ENCODE data around the gene CHKA. TPM values are rescaled to one million over a fixed set of nuclear protein-coding genes. Genes with fewer than 3 reads are reported as not detected.

CHKA gene
- total and polyA plus RNA-seq, 2 experiments from 2014 or later: 3.6 to 4.2 TPM

GRCh38 chr11:68148071-68148805 is 27.1 kb upstream of the CHKA start:
- in situ Hi-C loops (cut with MboI): no loop called here

GRCh38 chr11:68146704-68147474 is 25.7 kb upstream of the CHKA start:
- no peak overlapping the region for H2AFZ ChIP-seq
- WGBS, 2 experiments (ENCODE audit: low coverage in 1 of 2, low lambda C conversion rate in 2 of 2, missing lambda C conversion rate in 2 of 2): 46 to 48% methylated on average over 13 of the region's 13 CpGs

More at GRCh38 chr11:68148071-68148805, 27.1 kb upstream of the CHKA start:
- no peak for TF ChIP-seq EZH2phosphoT487 (IDR thresholded peaks at IDR 0.05; ENCODE audit: insufficient read depth, low read depth)
- no peak for TF ChIP-seq EZH2 (IDR thresholded peaks at IDR 0.05; ENCODE audit: insufficient read depth, poor library complexity, severe bottlenecking)
- Histone ChIP-seq H2AFZ (no peak overlapping the region), H3K4me2 (ENCODE audit: unreplicated experiment) (no peak overlapping the region), H3K4me1 (ENCODE audit: insufficient read depth) (no peaks in the 10 kb centered on the region), H3F3A (ENCODE audit: insufficient read depth) (no peaks in the 10 kb centered on the region), H4K20me1 (ENCODE audit: insufficient read depth) (no peaks in the 10 kb centered on the region), H3K9me3 (ENCODE audit: low read depth) (no peaks in the 10 kb centered on the region), H3K27ac (no peak overlapping the region), H3K9ac (no peak overlapping the region), H3K79me2 (ENCODE audit: insufficient read depth) (no peaks in the 10 kb centered on the region), H3K36me3 (ENCODE audit: low read depth) (no peaks in the 10 kb centered on the region), H3K27me3 (replicated peaks; ENCODE audit: insufficient read depth) (no peaks in the 10 kb centered on the region), H3K4me3 (no peak overlapping the region), H3K9me2 (ENCODE audit: insufficient read depth) (no peaks in the 10 kb centered on the region)
- 85 to 89% methylated on average over 18 of the region's 18 CpGs for WGBS, 2 experiments (ENCODE audit: low coverage in 1 of 2, low lambda C conversion rate in 2 of 2, missing lambda C conversion rate in 2 of 2)
- no peak for DNase-seq

GRCh38 chr11:68146010-68146540 is 24.9 kb upstream of the CHKA start:
- Histone ChIP-seq H3K4me3 (no peak overlapping the region), H3K79me2 (ENCODE audit: insufficient read depth) (no peaks in the 10 kb centered on the region), H4K20me1 (ENCODE audit: insufficient read depth) (no peaks in the 10 kb centered on the region), H2AFZ (no peak overlapping the region), H3K9ac (no peak overlapping the region), H3K4me2 (ENCODE audit: unreplicated experiment) (no peak overlapping the region), H3K9me3 (ENCODE audit: low read depth) (no peaks in the 10 kb centered on the region), H3K4me1 (ENCODE audit: insufficient read depth) (no peaks in the 10 kb centered on the region), H3K27ac (no peak overlapping the region), H3K36me3 (ENCODE audit: low read depth) (no peaks in the 10 kb centered on the region), H3K9me2 (ENCODE audit: insufficient read depth) (no peaks in the 10 kb centered on the region), H3F3A (ENCODE audit: insufficient read depth) (no peaks in the 10 kb centered on the region), H3K27me3 (replicated peaks; ENCODE audit: insufficient read depth) (no peaks in the 10 kb centered on the region)
- no peak for DNase-seq
- in situ Hi-C loops (cut with MboI): no loop called here
- WGBS, 2 experiments (ENCODE audit: low coverage in 1 of 2, low lambda C conversion rate in 2 of 2, missing lambda C conversion rate in 2 of 2): 71 to 73% methylated on average over 15 of the region's 15 CpGs
- TF ChIP-seq EZH2 (IDR thresholded peaks at IDR 0.05; ENCODE audit: insufficient read depth, poor library complexity, severe bottlenecking) (no peak), EZH2phosphoT487 (IDR thresholded peaks at IDR 0.05; ENCODE audit: insufficient read depth, low read depth) (no peak)

More at GRCh38 chr11:68146704-68147474, 25.7 kb upstream of the CHKA start:
- H3K9me2 ChIP-seq (ENCODE audit: insufficient read depth): no peaks in the 10 kb centered on the region
- H3K79me2 ChIP-seq (ENCODE audit: insufficient read depth): no peaks in the 10 kb centered on the region
- no peaks in the 10 kb centered on the region for H3K9me3 ChIP-seq (ENCODE audit: low read depth)
- no peaks in the 10 kb centered on the region for H4K20me1 ChIP-seq (ENCODE audit: insufficient read depth)
- in situ Hi-C loops (cut with MboI): no loop called here
- H3K4me1 ChIP-seq (ENCODE audit: insufficient read depth): no peaks in the 10 kb centered on the region
- no peaks in the 10 kb centered on the region for H3K36me3 ChIP-seq (ENCODE audit: low read depth)
- peak; percentile 38 for DNase-seq
- H3F3A ChIP-seq (ENCODE audit: insufficient read depth): no peaks in the 10 kb centered on the region
- H3K9ac ChIP-seq: no peak overlapping the region
- TF ChIP-seq EZH2 (IDR thresholded peaks at IDR 0.05; ENCODE audit: insufficient read depth, poor library complexity, severe bottlenecking) (no peak), EZH2phosphoT487 (IDR thresholded peaks at IDR 0.05; ENCODE audit: insufficient read depth, low read depth) (no peak)
- no peaks in the 10 kb centered on the region for H3K27me3 ChIP-seq (replicated peaks; ENCODE audit: insufficient read depth)
- H3K27ac ChIP-seq: no peak overlapping the region
- H3K4me2 ChIP-seq (ENCODE audit: unreplicated experiment): no peak overlapping the region
- H3K4me3 ChIP-seq: no peak overlapping the region

- H3K27ac ChIP-seq: no peak overlapping the region
- no peaks in the 10 kb centered on the region for H3K9me2 ChIP-seq (ENCODE audit: insufficient read depth)
- H3K9me3 ChIP-seq (ENCODE audit: low read depth): no peaks in the 10 kb centered on the region
- in situ Hi-C loops (cut with MboI): no loop called here
- TF ChIP-seq EZH2 (IDR thresholded peaks at IDR 0.05; ENCODE audit: insufficient read depth, poor library complexity, severe bottlenecking) (no peak), EZH2phosphoT487 (IDR thresholded peaks at IDR 0.05; ENCODE audit: insufficient read depth, low read depth) (no peak)
- no peaks in the 10 kb centered on the region for H3F3A ChIP-seq (ENCODE audit: insufficient read depth)
- no peak for DNase-seq
- 55 to 62% methylated on average over 12 to 14 of the region's 14 CpGs for WGBS, 2 experiments (ENCODE audit: low coverage in 1 of 2, low lambda C conversion rate in 2 of 2, missing lambda C conversion rate in 2 of 2)
- no peaks in the 10 kb centered on the region for H3K27me3 ChIP-seq (replicated peaks; ENCODE audit: insufficient read depth)
- no peaks in the 10 kb centered on the region for H3K4me1 ChIP-seq (ENCODE audit: insufficient read depth)
- no peak overlapping the region for H2AFZ ChIP-seq
- H3K4me3 ChIP-seq: no peak overlapping the region
- no peaks in the 10 kb centered on the region for H3K79me2 ChIP-seq (ENCODE audit: insufficient read depth)
- no peak overlapping the region for H3K4me2 ChIP-seq (ENCODE audit: unreplicated experiment)
- H3K36me3 ChIP-seq (ENCODE audit: low read depth): no peaks in the 10 kb centered on the region
- H4K20me1 ChIP-seq (ENCODE audit: insufficient read depth): no peaks in the 10 kb centered on the region
- no peak overlapping the region for H3K9ac ChIP-seq
Measured at GRCh38 chr11:68145120-68145866, 24.1 kb upstream of the CHKA start.
